Loucy (cell line): ENCODE data around the gene PAWR.

Source experiments
- EZH2phosphoT487 ChIP-seq: fragments of 200-600 bp; IDR thresholded peaks from 2 replicates; pipeline ENCODE4 v1.6.1; 2018; ENCODE audit warnings: antibody characterized with exemption, mild to moderate bottlenecking, moderate library complexity, borderline replicate concordance
- TF ChIP-seq, protein P1 (sequence below): fragments of 200-600 bp; sonication (generic); conservative IDR thresholded peaks from 2 replicates; pipeline ENCODE4 v1.5.1; 2014; ENCODE audit warnings: mild to moderate bottlenecking, antibody characterized with exemption, low read length

DNA sequence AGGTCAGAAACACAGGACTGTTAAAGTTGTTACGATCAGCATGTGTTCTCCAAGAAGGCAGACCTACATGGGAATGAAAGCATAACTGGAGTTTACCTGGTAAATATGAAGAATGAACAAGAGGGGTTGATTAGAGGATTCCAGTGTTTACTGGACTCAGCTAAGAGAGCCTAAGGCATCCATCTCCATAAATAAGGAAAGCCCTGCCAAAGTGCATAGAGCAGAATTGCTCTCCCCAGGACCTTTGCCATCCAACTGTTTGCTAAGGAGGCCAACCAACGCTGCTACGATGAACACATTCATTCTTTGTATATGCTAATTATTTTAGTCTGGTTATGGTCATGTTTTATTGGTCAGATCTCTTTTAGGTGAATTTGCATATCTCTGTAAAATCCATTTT is 17.1 kb upstream of the PAWR start:
- TF ChIP-seq, protein P1, sequence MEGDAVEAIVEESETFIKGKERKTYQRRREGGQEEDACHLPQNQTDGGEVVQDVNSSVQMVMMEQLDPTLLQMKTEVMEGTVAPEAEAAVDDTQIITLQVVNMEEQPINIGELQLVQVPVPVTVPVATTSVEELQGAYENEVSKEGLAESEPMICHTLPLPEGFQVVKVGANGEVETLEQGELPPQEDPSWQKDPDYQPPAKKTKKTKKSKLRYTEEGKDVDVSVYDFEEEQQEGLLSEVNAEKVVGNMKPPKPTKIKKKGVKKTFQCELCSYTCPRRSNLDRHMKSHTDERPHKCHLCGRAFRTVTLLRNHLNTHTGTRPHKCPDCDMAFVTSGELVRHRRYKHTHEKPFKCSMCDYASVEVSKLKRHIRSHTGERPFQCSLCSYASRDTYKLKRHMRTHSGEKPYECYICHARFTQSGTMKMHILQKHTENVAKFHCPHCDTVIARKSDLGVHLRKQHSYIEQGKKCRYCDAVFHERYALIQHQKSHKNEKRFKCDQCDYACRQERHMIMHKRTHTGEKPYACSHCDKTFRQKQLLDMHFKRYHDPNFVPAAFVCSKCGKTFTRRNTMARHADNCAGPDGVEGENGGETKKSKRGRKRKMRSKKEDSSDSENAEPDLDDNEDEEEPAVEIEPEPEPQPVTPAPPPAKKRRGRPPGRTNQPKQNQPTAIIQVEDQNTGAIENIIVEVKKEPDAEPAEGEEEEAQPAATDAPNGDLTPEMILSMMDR: no peak
- no peak for TF ChIP-seq EZH2phosphoT487
